Renal cortex interstitium (tissue), 11 donors: ENCODE results near the gene CC2D1A. TPM values are rescaled to one million over a fixed set of nuclear protein-coding genes. Genes with fewer than 3 reads are reported as not detected.
"Not testable (repeated sequence)": the region's sequence is repeated elsewhere in the genome, so short reads cannot be mapped to it uniquely, and the experiment has no call there.

ENCODE experiments used
- DNase-seq, 11 donors: peaks; one replicate each; pipeline ENCODE4 v3.0.0-alpha.2; 2013; ENCODE audit warnings: low read depth in 9 of 11, low spot score in 4 of 11; ENCODE audit errors: extremely low read depth in 1 of 11
- polyA plus RNA-seq, 3 donors: library from polyadenylated mRNA; unstranded; fragments of 120-200 nt; gene quantifications; one replicate each; pipeline ENCODE4 v1.2.1, GENCODE V29; 2013; ENCODE audit not compliant: insufficient read length in 3 of 3

Gene CC2D1A
- polyA plus RNA-seq, 3 donors: 20.6 to 38.9 (median 29.1) TPM

- no peak for DNase-seq
These were observed 49.8 kb downstream of the CC2D1A start for GRCh38 chr19:13955662-13956364.

DNA sequence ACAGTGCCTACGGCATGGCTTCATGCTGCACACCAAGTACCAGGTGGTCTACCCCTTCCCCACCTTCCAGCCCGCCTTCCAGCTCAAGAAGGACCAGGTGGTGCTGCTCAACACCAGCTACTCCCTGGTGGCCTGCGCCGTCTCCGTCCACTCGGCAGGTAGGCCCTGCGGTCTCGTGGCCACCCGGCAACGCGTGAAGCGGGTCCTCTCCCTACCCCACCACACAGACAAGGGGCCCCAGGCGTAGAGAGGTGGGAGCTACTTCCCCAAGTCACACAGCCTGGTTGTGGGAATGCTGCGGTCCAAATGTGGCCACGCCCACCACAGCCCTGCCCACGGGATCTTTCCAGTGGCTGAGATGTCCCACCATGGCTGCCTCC lies 50.4 kb downstream of the CC2D1A start:
- DNase-seq: no peak

DNA sequence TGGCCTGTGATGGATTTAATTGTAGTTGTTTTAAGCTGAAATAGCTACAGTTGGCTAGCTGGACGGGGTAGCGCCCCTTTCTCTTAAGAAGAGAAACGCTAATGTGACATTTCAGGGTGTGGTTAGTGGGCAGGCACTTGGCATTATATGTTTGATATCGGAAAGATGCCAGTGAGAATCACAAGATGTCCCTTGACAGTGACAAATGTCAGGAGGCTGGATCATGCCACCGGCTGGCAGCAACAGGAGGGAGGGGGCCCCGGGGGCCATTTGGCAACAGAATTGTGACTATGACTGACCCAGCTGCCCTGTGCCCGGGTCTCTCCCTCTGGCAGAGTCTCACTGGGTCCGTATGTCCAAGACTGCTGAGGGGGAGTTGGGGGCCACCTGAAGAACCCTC lies 51.0 kb downstream of the CC2D1A start:
- no peak for DNase-seq

DNA sequence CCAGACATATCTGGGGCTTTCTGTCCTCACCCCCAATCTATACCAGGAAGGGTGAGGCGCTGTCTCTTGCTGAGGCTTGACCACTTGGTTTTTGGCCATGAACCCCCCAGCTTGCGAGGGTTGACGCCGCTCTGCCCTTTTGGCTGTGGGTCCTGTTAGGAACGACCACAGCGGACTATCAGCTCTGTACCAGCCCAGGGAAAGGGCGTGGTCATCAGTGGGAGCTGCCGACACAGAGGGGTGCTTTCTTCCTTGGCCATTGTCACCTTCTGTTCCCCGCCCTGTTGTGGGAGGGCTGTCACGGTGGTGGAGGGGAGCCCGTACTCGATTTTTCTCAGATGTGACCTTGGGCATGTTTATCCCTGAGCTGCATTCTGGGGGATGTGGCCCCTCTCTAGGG lies 52.0 kb downstream of the CC2D1A start:
- DNase-seq: no peak

DNA sequence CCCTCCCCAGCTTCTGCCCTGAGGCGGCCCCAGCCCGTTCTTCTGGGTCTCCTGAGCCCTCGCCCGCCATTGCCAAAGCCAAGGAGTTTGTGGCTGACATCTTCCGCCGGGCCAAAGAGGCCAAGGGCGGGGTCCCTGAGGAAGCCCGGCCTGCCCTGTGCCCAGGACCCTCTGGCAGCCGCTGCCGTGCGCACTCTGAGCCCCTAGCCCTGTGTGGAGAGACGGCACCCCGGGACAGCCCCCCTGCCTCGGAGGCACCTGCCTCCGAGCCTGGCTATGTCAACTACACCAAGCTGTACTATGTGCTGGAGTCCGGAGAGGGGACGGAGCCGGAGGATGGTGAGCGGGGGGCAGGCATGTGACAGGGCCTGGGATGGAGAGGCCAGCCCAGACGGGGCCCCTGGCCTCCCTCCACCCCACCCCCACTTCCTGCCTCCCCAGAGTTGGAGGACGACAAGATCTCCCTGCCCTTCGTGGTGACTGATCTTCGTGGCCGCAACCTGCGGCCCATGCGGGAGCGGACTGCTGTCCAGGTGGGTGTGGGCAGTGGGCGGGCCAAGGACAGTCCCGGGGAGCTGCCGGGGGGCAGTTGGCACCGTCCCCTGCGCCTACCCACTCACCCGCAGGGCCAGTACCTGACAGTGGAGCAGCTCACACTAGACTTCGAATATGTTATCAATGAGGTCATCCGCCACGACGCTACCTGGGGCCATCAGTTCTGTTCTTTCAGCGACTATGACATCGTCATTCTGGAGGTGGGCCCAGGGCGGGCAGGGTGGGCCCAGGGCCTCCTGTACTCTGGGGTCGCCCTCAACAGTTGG lies 53.4 kb downstream of the CC2D1A start:
- no peak for DNase-seq

DNA sequence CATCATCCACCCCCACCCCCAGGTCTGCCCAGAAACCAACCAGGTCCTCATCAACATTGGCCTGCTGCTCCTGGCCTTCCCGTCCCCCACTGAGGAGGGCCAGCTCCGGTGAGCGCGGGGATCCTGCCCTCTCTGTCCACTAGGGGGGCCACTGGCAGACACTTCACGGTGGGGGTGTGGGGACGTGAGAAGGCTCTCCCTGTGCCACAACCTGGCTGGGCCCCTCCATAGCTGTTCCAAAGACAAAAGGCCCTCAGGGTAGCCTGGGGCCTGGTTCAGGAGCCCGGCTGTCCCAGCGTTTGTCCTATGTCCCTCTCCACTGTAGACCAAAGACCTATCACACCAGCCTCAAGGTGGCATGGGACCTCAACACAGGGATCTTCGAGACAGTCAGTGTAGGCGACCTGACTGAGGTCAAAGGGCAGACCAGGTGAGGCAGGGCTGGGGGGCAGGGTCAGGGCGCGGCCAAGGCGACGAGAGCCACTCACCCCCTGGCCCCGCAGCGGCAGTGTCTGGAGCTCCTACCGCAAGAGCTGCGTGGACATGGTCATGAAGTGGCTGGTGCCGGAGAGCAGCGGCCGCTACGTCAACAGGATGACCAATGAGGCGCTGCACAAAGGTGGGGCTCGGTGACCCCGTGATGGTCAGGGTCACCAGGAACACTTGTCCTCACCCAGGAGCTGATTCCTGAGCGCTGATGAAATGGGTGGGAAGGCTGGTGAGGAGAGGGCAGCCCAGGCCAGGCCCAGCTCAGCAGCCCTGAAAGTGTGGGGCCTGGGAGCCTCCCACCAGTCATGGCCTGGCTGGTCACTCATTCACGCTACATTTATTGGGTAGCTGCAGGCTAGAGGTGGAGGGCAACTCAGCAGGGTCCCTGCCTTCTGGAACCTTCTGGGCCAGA lies 54.2 kb downstream of the CC2D1A start:
- DNase-seq: no peak

DNA sequence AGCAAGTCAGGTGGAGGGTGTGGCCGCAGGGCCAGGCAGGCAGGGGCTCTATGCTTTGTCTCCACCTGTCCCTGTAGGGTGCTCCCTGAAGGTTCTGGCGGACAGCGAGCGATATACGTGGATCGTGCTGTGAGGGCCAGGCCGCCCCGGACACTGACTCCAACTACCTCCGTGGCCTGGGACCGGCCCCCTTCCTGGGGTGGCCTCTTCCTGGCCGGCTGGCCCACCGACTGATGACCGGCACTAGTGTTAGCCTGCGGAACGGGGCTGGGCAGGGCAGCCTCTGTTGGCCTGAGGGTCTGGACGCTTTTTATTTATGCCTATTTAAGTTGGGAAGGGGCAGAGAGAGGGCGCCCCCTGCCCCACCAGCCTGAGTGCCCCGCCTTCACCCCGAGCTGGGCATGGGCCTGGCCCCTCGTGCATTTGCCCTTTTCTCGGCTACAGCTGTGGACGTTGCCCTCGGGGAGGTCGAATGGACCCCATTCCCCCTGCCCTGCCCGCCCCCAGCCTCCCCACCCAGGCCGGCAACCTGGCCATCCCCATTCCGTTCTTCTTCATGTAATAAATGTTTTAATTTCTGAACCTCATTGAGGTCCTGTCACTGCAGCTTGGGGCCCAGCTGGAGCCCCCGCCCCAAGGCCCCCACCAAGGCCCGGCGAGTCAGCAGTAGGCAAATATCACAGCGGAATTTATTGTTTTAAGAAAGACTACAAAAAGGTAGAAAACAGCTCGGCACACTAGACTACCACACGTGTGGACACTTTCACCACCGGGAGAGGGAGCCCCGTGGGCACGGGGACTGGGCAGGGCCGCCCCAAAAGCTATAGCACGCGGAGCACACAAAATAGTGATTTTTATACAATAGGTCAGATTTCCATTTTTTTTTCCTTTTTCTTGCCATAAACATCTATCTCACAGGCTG lies 55.1 kb downstream of the CC2D1A start:
- no peak for DNase-seq

GRCh38 chr19:13961826-13962698 lies 56.1 kb downstream of the CC2D1A start:
- no peak for DNase-seq

DNA sequence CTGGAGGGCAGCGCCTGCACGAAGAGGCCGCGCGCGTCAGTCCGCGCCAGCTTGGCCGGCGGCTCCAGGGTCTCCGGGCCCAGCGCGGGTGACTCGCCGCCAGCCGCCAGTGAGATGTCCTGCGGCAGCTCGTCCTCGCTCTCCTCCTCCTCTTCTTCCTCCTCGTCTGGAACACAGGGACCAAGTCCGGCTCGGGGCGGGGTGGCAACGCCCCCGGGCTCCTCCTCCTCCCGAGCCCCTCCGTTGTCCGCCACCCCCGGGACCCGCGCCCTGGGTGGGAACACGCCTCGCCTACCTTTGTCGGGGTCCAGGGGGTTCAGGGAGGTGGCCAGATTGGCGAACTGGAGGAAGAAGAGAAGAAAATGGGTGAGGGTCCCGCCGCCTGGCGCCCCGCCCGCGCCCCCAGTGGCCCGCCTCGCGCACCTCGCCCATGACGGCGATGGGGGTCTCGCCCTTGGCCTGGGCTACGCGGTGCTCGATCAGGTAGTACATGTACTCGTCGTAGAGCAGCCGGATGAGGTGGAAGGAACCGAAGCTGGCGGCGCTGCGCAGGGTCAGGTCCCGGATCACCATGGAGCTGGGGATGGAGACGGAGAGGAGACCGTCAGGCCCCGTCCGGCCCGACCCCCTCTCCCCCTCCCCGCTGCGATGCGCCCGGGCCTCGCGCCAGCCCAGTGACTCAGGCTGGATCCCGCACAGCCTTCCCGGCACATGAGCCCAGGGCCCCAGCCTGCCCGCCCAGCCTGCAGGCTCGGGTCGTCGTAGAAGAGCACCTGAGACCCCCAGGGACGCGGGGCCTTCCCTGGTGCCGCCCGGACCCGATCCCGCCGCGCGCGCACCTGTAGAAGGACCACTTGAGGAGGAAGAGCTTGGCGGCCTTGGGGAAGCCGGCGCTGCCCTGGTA lies 57.0 kb downstream of the CC2D1A start:
- no peak for DNase-seq

DNA sequence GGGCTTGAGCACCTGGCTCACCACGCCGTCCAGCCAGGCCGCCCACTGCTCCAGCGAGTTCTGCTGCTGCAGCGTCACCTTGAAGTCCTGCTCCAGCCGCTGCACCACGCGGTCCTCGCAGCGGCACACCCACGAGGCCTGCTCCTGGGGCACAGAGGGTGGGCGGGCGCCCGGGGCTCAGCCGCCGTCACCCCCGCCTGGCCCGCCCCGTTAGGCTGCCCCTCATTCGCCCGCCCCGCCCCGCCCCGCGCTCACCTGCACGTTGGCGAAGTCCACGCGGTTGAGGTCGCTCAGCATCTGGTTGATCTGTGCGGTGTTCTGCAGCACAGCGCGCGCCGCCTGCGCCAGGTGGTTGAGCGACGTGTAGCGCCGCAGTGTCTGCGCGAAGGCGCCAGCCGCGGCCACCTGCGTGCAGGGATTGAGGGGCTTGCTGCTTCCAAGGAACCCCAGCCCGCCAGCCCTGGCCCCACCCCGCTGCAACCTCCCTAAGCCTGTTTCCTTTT lies 57.7 kb downstream of the CC2D1A start:
- no peak for DNase-seq

DNA sequence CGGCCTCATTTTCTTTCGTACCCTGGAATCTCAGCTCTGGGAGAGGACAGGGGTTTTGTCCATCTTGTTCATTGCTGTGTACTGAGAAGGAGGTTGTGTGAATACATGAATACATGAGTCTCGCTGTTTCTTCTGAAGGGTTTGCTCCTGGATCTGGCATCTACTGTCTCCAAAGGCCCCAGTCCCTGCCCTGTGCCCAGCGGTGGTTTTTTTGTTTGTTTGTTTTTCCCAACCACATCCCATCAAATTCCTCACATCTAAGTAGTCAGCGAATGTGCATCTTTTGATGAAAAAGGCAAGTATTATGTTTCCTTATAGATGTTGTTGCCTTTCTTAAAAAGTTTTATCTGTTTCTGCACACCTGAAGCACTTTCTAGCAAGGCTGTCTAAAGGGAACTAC lies 58.8 kb downstream of the CC2D1A start:
- DNase-seq: no peak

DNA sequence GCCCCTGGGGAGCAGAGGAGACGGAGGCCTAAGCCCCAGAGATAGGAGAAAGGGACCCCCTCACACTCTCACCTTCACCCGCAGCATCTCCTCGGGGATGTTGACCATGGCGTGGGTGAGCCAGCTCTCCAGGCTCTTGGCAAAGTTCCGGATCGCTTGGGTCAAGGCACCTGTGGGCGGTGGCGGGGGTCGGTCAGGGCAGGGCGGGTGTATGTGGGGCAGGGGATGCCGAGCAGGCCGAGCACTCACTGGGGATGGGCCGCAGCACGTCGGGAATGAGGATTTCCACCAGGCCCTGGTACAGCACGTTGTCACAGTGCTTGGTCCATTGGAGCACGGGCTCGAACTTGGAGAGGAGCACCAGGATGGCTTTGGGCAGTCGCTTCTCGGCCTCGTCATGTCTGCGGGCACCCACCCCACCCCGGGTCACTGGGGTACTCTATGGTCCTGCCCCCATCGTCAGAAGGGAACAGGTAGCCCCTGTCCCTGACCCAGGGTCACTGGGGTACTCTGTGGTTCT lies 59.4 kb downstream of the CC2D1A start:
- DNase-seq: no peak

DNA sequence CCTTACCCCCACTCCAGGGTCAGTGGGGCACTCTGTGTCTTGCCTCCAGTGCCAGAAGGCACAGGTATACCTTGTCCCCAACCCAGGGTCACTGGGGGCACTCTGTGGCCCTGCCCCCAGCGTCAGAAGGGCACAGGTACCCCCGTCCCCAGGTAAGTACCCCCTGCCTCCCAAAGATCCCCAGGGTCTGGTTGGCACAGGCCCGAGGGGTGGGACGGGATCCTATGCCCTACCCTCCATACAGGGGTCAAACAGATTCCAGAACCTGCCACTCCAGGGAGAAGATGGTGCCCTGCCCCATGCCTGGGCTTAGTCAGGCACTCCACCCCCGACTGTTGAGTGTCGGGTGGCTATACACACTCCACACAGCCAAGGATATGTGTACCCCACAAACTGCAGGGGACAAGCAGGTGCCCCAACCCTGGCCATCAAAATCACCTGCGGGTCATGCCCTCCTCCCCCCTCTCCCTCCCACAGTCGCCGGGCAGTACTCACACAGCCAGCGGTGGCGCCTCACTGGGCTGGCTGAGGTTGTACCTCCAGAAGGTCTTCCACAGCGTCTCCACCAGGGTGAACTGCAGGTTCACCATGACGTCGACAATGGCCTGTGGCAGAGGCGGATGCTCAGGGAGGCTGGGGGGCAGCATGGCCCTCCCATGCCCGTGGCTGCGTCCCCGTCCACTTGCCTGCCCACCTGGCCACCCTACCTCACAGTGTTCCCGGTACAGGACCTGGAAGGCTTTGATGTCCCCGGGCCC lies 60.1 kb downstream of the CC2D1A start:
- DNase-seq: no peak

- no peak for DNase-seq
These were observed 60.7 kb downstream of the CC2D1A start for GRCh38 chr19:13966684-13967128.

DNA sequence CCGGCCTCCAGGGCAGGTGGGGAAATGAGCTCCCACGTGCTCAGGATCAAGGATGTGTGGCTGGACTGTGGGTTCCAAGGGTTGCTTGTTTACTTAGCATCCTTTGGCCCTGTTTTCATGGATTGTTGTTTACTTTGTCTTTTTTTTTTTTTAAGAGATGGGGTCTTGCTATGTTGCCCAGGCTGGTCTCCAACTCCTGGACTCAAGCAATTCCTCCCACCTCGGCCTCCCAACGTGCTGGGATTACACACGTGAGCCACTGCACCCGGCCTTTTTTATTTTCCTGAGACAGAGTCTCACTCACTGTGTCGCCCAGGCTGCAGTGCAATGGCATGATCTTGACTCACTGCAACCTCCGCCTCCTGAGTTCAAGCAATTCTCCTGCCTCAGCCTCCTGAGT lies 61.2 kb downstream of the CC2D1A start:
- DNase-seq: not testable (repeated sequence)
